ENCODE measurements around the gene CLCA1. TPM values are rescaled to one million over a fixed set of nuclear protein-coding genes. Genes with fewer than 3 reads are reported as not detected.

The CLCA1 gene
- total and polyA plus RNA-seq, 8 donors, result 0.05 to 0.44 (median 0.11) TPM; not detected in 5

DNA sequence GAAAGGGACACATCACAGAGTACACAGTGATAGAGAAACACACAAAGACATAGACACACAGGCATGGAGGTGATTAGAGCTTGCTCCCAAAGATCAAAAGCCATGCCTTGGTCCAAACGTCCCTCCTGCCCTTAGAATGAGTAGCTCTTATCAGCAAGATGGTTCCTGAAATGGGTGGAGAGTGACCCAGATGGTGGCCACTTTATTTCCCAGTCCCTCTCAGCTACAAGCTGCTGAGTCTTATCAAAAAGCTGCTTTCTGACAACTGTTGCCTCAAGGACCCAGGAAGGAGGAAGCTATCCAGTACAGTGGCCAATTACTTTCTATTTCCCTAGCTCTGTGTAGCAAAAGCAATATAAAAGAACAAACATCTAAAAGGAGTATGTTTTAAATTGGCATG, 7.7 kb upstream of the CLCA1 start:
- DNase-seq, result no peak
- Histone ChIP-seq H3K4me1 (no peaks in the 10 kb centered on the region), H3K36me3 (no peaks in the 10 kb centered on the region), H3K4me3 (no peak overlapping the region), H3K9me3 (no peaks in the 10 kb centered on the region), H3K27me3 (no peaks in the 10 kb centered on the region), H3K27ac (no peak overlapping the region)
- ATAC-seq, result peak in 1 of 4 donors; percentile 32
- intact Hi-C loops (cut with DNase I), result no loop called here
- peak; percentile 9 for FAIRE-seq
- TF ChIP-seq, protein P1, sequence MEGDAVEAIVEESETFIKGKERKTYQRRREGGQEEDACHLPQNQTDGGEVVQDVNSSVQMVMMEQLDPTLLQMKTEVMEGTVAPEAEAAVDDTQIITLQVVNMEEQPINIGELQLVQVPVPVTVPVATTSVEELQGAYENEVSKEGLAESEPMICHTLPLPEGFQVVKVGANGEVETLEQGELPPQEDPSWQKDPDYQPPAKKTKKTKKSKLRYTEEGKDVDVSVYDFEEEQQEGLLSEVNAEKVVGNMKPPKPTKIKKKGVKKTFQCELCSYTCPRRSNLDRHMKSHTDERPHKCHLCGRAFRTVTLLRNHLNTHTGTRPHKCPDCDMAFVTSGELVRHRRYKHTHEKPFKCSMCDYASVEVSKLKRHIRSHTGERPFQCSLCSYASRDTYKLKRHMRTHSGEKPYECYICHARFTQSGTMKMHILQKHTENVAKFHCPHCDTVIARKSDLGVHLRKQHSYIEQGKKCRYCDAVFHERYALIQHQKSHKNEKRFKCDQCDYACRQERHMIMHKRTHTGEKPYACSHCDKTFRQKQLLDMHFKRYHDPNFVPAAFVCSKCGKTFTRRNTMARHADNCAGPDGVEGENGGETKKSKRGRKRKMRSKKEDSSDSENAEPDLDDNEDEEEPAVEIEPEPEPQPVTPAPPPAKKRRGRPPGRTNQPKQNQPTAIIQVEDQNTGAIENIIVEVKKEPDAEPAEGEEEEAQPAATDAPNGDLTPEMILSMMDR (IDR thresholded peaks at IDR 0.05), result no peak
- 23 to 37% methylated on average over 1 of the region's 1 CpG for WGBS, 2 donors

DNA sequence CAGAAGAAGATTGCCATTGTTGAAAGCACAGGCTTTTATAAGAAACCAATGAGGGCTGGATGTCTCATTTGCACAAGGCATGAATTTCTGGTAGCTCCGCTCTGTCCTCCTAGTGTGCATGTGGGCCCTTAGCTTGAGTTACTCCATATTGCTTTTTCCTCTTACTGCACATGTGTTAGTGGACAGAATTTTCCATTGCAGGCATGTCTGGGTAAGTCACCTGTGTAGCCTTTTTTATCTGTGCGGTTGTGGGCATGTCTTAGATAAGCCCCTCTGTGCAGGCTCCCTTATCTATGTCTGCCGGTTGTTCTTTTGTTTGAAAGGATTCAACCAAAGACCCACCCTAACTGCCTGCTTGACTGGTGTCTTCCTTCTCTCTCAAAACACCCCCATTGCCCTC, 7.2 kb upstream of the CLCA1 start:
- TF ChIP-seq, protein P1 (IDR thresholded peaks at IDR 0.05), result no peak
- H3K9me3 ChIP-seq, result no peaks in the 10 kb centered on the region
- no peak for DNase-seq
- H3K27ac ChIP-seq, result no peak overlapping the region
- no peak overlapping the region for H3K4me3 ChIP-seq
- H3K27me3 ChIP-seq, result no peaks in the 10 kb centered on the region
- no peaks in the 10 kb centered on the region for H3K36me3 ChIP-seq
- FAIRE-seq, result no peak
- H3K4me1 ChIP-seq, result no peaks in the 10 kb centered on the region
- intact Hi-C loops (cut with DNase I), result no loop called here
- WGBS, 2 donors, result 53 to 57% methylated on average over 3 of the region's 3 CpGs
- ATAC-seq, result no peak

DNA sequence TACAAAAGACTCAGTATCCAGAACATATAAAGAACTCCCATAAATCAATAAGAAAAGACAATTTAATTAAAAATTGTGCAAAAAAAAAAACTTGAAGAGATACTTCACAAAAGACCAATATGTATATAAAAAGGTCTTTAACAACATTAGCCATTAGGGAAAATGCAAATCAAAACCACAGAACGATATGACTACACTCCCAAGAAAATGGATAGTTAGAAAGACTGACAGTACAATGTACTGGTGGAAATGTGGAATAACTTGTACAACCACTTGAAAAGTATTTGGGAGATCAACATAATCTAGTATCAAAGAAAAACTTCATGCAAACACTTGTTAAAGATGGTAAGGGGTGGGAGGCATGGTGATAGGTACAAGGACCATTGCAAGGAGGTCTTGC, 3.9 kb upstream of the CLCA1 start:
- Histone ChIP-seq H3K9me3 (no peaks in the 10 kb centered on the region), H3K27ac (no peak overlapping the region), H3K4me1 (no peaks in the 10 kb centered on the region), H3K27me3 (no peaks in the 10 kb centered on the region), H3K36me3 (no peaks in the 10 kb centered on the region), H3K4me3 (no peak overlapping the region)
- 79 to 87% methylated on average over 1 of the region's 1 CpG for WGBS, 2 donors
- TF ChIP-seq, protein P1 (IDR thresholded peaks at IDR 0.05), result no peak
- DNase-seq, result no peak
- ATAC-seq, result no peak
- intact Hi-C loops (cut with DNase I), result no loop called here
- no peak for FAIRE-seq

DNA sequence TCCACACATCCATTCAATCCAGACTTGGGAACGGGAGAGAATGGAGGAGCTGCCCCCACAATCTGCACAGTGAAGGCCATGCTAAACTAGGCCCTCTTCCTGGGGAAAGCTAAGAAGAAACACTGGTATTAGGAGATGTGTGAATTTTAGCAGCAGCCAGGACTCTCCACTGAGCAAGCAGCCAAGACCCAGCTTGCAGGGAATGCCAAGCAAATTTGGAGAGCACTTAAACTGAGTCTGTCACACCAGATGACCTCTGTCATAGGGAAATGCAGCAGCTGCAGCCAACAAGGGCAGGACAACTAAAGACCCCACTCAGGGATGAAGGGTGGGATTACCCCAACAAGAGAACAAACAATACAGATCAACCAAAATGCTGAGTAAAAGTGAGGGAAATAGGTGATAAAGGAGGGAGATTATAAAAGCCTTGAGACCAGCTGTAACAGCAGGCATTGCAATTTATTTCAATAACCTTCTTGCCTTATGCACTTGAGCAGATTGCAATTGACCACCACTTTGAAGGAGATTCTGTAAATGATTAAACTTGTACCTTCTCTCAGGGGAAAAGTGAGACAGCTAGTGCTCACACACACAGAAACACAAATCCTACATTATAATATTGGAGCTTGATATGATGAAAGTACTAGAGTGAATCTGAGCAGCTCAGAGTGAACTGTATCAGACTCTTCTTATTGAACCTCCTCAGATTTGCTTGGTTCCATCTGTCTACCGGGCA, 2.5 kb upstream of the CLCA1 start:
- no peak overlapping the region for H3K27ac ChIP-seq
- H3K36me3 ChIP-seq, result no peaks in the 10 kb centered on the region
- intact Hi-C loops (cut with DNase I), result no loop called here
- H3K4me3 ChIP-seq, result no peak overlapping the region
- no peaks in the 10 kb centered on the region for H3K9me3 ChIP-seq
- DNase-seq (no peak), ATAC-seq (peak in 3 of 4 donors; percentile 52 to 75 (median 56)), FAIRE-seq (no peak)
- WGBS, 2 donors, result 73 to 76% methylated on average over 2 of the region's 2 CpGs
- no peaks in the 10 kb centered on the region for H3K27me3 ChIP-seq
- TF ChIP-seq, protein P1 (IDR thresholded peaks at IDR 0.05), result no peak
- H3K4me1 ChIP-seq, result no peaks in the 10 kb centered on the region

DNA sequence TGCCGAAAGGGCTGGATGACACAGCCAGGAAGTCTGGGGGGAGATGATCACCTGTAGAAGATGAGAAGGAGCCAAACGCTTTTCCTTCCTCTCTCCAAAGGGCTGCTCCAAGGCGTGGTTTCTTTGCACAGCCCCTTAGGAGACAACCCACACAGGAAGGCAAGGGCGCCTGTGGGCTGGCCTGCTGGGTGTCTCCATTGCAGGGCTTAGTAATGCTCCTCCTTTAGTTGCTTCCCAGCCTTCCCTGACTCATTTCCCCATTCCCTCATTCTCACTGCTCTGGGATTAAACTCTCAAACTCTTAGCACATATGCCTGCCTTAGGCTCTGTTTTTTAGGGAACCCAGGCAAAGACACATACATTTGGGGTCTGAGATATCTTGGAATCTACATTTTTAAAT, 1.7 kb upstream of the CLCA1 start:
- no peaks in the 10 kb centered on the region for H3K36me3 ChIP-seq
- no peak for FAIRE-seq
- no peak overlapping the region for H3K27ac ChIP-seq
- intact Hi-C loops (cut with DNase I), result no loop called here
- H3K9me3 ChIP-seq, result no peaks in the 10 kb centered on the region
- no peak for DNase-seq
- no peaks in the 10 kb centered on the region for H3K27me3 ChIP-seq
- no peaks in the 10 kb centered on the region for H3K4me1 ChIP-seq
- TF ChIP-seq, protein P1 (IDR thresholded peaks at IDR 0.05), result no peak
- ATAC-seq, result peak in 1 of 4 donors; percentile 40
- no peak overlapping the region for H3K4me3 ChIP-seq
- 70 to 71% methylated on average over 4 of the region's 4 CpGs for WGBS, 2 donors

Data from pancreas (tissue), 10 donors.